GM23248 (cell line): Measurements from ENCODE around the gene TAPBP.

Experiments used
- EZH2 ChIP-seq: fragments of 200-600 bp; sonication (generic); IDR thresholded peaks from 2 replicates; pipeline ENCODE4 v1.6.1; 2018; ENCODE audit warnings: antibody characterized with exemption, mild to moderate bottlenecking; ENCODE audit not compliant: insufficient read depth, poor library complexity, severe bottlenecking
- EZH2phosphoT487 ChIP-seq: fragments of 200-600 bp; sonication (generic); IDR thresholded peaks from 2 replicates; pipeline ENCODE4 v1.6.1; 2018; ENCODE audit warnings: antibody characterized with exemption, moderate library complexity, mild to moderate bottlenecking, low read depth; ENCODE audit not compliant: insufficient read depth

DNA sequence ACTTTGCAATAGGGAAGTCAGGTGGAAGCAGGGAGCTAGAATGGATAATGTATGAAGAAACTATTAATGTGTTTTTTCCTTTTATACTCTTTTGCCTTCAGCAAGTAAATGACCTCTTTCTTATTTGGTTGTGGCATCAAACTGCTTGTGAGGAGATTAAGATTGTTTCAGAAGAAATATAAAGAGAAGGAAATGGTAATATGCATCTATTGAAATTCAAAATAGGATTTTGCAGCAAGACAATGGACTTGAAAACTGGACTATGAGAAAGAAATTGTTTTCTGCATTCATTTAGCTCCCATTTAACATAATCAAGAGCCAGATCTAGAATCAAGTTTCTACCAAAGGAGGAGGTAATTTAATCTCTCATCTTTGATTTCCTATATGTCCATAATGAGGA, 45.5 kb upstream of the TAPBP start:
- TF ChIP-seq EZH2 (no peak), EZH2phosphoT487 (no peak)
